ENCODE data around the gene SPTLC3.

- TF ChIP-seq CTCF (conservative IDR thresholded peaks at IDR 0.05 in 1 of 2, IDR thresholded peaks at IDR 0.05 in 1 of 2; ENCODE audit: extremely low read depth in 1 of 2, insufficient read depth in 1 of 2, low read depth in 1 of 2, low read length in 2 of 2) (no peak), EZH2 (IDR thresholded peaks at IDR 0.05; ENCODE audit: borderline replicate concordance, low read length) (no peak)
These were observed 32.8 kb upstream of the SPTLC3 start for GRCh38 chr20:12975833-12976608.

Data from mammary epithelial cell (primary cell).